Stimulated activated CD8-positive, alpha-beta memory T cell treated with anti-CD3 and anti-CD28 coated beads, Interleukin-15, amount 100 ng/mL, for 48 hours (primary cell): Measurements from ENCODE around the gene SMAD3.

ENCODE experiments used
- DNase-seq, 2 donors: peaks; one replicate each; pipeline ENCODE4 v3.0.0-alpha.2; 2020; ENCODE audit warnings: low read depth in 2 of 2

SMAD3 gene

GRCh38 chr15:67180035-67180434 is 114.6 kb downstream of the SMAD3 start:
- DNase-seq, result no peak

- no peak for DNase-seq
Measured at GRCh38 chr15:67180514-67181191, 115.3 kb downstream of the SMAD3 start.

- DNase-seq, result no peak
Measured at GRCh38 chr15:67181221-67181639, 115.8 kb downstream of the SMAD3 start.

- no peak for DNase-seq
Measured at GRCh38 chr15:67183443-67184169, 118.2 kb downstream of the SMAD3 start.

GRCh38 chr15:67184208-67184925 is 119.0 kb downstream of the SMAD3 start:
- DNase-seq, result no peak

- DNase-seq, result no peak
Measured at GRCh38 chr15:67185051-67185450, 119.6 kb downstream of the SMAD3 start.

GRCh38 chr15:67185621-67186225 is 120.3 kb downstream of the SMAD3 start:
- DNase-seq, result no peak

GRCh38 chr15:67186226-67186649 is 120.8 kb downstream of the SMAD3 start:
- no peak for DNase-seq

- no peak for DNase-seq
Measured at GRCh38 chr15:67186688-67187087, 121.3 kb downstream of the SMAD3 start.

- no peak for DNase-seq
Measured at GRCh38 chr15:67187351-67187854, 122.0 kb downstream of the SMAD3 start.

- no peak for DNase-seq
Measured at GRCh38 chr15:67188551-67189218, 123.3 kb downstream of the SMAD3 start.

- no peak for DNase-seq
Measured at GRCh38 chr15:67189326-67190051, 124.1 kb downstream of the SMAD3 start.

- DNase-seq, result no peak
Measured at GRCh38 chr15:67190326-67190725, 124.9 kb downstream of the SMAD3 start.

GRCh38 chr15:67190813-67191212 is 125.4 kb downstream of the SMAD3 start:
- DNase-seq, result no peak

- DNase-seq, result no peak
Measured at GRCh38 chr15:67192185-67192820, 126.9 kb downstream of the SMAD3 start.

GRCh38 chr15:67193223-67193990 is 128.0 kb downstream of the SMAD3 start:
- DNase-seq, result no peak

GRCh38 chr15:67194171-67195114 is 129.0 kb downstream of the SMAD3 start:
- DNase-seq, result no peak

GRCh38 chr15:67195305-67195704 is 129.9 kb downstream of the SMAD3 start:
- no peak for DNase-seq
